HFFc6 (cell line): ENCODE results near the gene RAD18. TPM values are rescaled to one million over a fixed set of nuclear protein-coding genes. Genes with fewer than 3 reads are reported as not detected.

Source experiments
- DNase-seq: peaks from one replicate; pipeline ENCODE4 v3.0.0-alpha.2; 2018
- H3K27ac Mint-ChIP-seq: 2 replicates; pipeline ENCODE4 v1.8.0; 2020; ENCODE audit warnings: mild to moderate bottlenecking, mixed read lengths
- H3K27me3 Mint-ChIP-seq: 2 replicates; pipeline ENCODE4 v1.8.0; 2021; ENCODE audit warnings: mild to moderate bottlenecking, moderate library complexity, mixed read lengths; ENCODE audit not compliant: insufficient read depth
- H3K36me3 Mint-ChIP-seq: 2 replicates; pipeline ENCODE4 v1.8.0; 2021; ENCODE audit warnings: low read depth, mixed read lengths
- H3K4me1 Mint-ChIP-seq: 2 replicates; pipeline ENCODE4 v1.8.0; 2020; ENCODE audit warnings: low read depth, mixed read lengths
- H3K4me3 Mint-ChIP-seq: 2 replicates; pipeline ENCODE4 v1.8.0; 2020; ENCODE audit warnings: mild to moderate bottlenecking, moderate library complexity, mixed read lengths
- H3K9me3 Mint-ChIP-seq: 2 replicates; pipeline ENCODE4 v1.8.0; 2020; ENCODE audit warnings: mild to moderate bottlenecking, mixed read lengths
- CTCF ChIP-seq: fragments of 200-600 bp; sonication (generic); IDR thresholded peaks from 2 replicates; pipeline ENCODE4 v1.5.0; 2021; ENCODE audit warnings: antibody characterized with exemption, mild to moderate bottlenecking
- total RNA-seq, 6 experiments: library from RNA; stranded (reverse); fragmentation: NEBNext Ultra II Directional; extraction: Animal tissue kit (Norgen Biotek cat#: 25700); gene quantifications; 2 replicates in 1 of 6; 3 replicates in 5 of 6; pipeline ENCODE4 v1.2.3, GENCODE V29; 2021

Gene RAD18
- total RNA-seq, 6 experiments from 2014 or later = 25.0 to 34.0 (median 31.9) TPM

- no peak for TF ChIP-seq CTCF
- H3K27ac Mint-ChIP-seq = peak overlapping the region; percentile 76
- peaks cover 2% of the 10 kb centered on the region; the same call in 1 of the 2 replicates for H3K27me3 Mint-ChIP-seq
- no peaks in the 10 kb centered on the region for H3K9me3 Mint-ChIP-seq
- peaks cover 31% of the 10 kb centered on the region for H3K36me3 Mint-ChIP-seq
- no peak overlapping the region for H3K4me3 Mint-ChIP-seq
- DNase-seq = no peak
- H3K4me1 Mint-ChIP-seq = peaks cover 69% of the 10 kb centered on the region
Measured at GRCh38 chr3:8839607-8840325, 123.5 kb downstream of the RAD18 start.

- Mint-ChIP-seq H3K9me3 (no peaks in the 10 kb centered on the region), H3K36me3 (peaks cover 25% of the 10 kb centered on the region), H3K4me1 (peaks cover 64% of the 10 kb centered on the region), H3K27ac (no peak overlapping the region), H3K4me3 (no peak overlapping the region), H3K27me3 (peaks cover 2% of the 10 kb centered on the region; the same call in 1 of the 2 replicates)
- no peak for TF ChIP-seq CTCF
- DNase-seq = no peak
Measured at GRCh38 chr3:8838765-8839423, 124.4 kb downstream of the RAD18 start.

GRCh38 chr3:8838234-8838633, 125.0 kb downstream of the RAD18 start:
- no peaks in the 10 kb centered on the region for H3K9me3 Mint-ChIP-seq
- no peak for TF ChIP-seq CTCF
- peaks cover 2% of the 10 kb centered on the region; the same call in 1 of the 2 replicates for H3K27me3 Mint-ChIP-seq
- peaks cover 25% of the 10 kb centered on the region for H3K36me3 Mint-ChIP-seq
- H3K4me3 Mint-ChIP-seq = no peak overlapping the region
- H3K4me1 Mint-ChIP-seq = peaks cover 70% of the 10 kb centered on the region
- no peak for DNase-seq
- H3K27ac Mint-ChIP-seq = 0 out of 2 replicates have a peak overlapping the region, but pooled peaks have one; percentile 93

GRCh38 chr3:8837162-8837561, 126.1 kb downstream of the RAD18 start:
- no peak for TF ChIP-seq CTCF
- Mint-ChIP-seq H3K4me3 (peak overlapping the region; percentile 27; the same call in 1 of the 2 replicates), H3K27me3 (peaks cover 2% of the 10 kb centered on the region; the same call in 1 of the 2 replicates), H3K36me3 (peaks cover 19% of the 10 kb centered on the region), H3K9me3 (no peaks in the 10 kb centered on the region), H3K27ac (peak overlapping the region; percentile 93), H3K4me1 (peaks cover 64% of the 10 kb centered on the region)
- DNase-seq = peak; percentile 83

GRCh38 chr3:8836096-8836495, 127.2 kb downstream of the RAD18 start:
- DNase-seq = no peak
- peaks cover 53% of the 10 kb centered on the region for H3K4me1 Mint-ChIP-seq
- no peaks in the 10 kb centered on the region for H3K9me3 Mint-ChIP-seq
- peaks cover 2% of the 10 kb centered on the region; the same call in 1 of the 2 replicates for H3K27me3 Mint-ChIP-seq
- peaks cover 19% of the 10 kb centered on the region for H3K36me3 Mint-ChIP-seq
- H3K27ac Mint-ChIP-seq = 0 out of 2 replicates have a peak overlapping the region, but pooled peaks have one; percentile 20
- no peak for TF ChIP-seq CTCF
- H3K4me3 Mint-ChIP-seq = no peak overlapping the region
